ENCODE measurements around the gene ACTG2.
"Not testable (repeated sequence)": the region's sequence is repeated elsewhere in the genome, so short reads cannot be mapped to it uniquely, and the experiment has no call there.

Gene ACTG2

DNA sequence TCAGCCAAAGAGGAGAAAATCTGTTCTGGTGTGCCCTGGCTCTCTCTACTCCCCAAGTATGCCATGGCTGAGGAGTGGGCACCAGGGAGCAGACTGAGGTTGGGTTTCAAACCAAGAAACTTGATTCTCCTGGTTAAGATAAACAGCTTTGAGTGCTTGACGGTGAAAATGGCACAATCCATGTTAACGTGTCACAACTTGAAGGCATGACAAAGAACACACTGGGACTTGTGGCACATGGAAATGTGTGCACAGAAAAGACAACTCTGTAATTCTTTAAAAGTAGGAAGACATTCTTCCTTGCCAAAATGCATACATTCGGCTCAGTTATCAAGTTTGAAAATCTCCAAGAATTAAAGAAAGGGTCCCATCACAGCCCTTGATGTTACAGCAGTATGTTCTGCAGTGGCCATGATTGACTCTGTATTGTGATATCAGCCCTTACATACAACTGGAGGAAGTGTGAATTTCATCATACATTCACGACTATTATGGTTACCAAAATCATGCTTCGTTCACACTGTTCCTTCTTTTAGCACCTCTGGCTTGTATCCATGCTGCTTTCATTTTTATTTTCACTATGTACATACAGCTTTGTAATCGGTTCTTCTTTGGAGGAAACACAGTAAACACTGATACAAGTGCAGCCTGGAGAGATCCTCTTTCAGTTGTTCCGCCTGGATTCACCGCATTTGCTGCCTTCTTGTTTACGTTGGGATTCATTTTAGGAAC, 15.6 kb upstream of the ACTG2 start:
- ChIA-PET POLR2A (no interaction called here), CTCF (no interaction called here)
- no peak overlapping the region for H3K4me3 ChIP-seq (ENCODE audit: low read depth, low read length)
- TF ChIP-seq, protein P1, sequence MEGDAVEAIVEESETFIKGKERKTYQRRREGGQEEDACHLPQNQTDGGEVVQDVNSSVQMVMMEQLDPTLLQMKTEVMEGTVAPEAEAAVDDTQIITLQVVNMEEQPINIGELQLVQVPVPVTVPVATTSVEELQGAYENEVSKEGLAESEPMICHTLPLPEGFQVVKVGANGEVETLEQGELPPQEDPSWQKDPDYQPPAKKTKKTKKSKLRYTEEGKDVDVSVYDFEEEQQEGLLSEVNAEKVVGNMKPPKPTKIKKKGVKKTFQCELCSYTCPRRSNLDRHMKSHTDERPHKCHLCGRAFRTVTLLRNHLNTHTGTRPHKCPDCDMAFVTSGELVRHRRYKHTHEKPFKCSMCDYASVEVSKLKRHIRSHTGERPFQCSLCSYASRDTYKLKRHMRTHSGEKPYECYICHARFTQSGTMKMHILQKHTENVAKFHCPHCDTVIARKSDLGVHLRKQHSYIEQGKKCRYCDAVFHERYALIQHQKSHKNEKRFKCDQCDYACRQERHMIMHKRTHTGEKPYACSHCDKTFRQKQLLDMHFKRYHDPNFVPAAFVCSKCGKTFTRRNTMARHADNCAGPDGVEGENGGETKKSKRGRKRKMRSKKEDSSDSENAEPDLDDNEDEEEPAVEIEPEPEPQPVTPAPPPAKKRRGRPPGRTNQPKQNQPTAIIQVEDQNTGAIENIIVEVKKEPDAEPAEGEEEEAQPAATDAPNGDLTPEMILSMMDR (IDR thresholded peaks at IDR 0.05; ENCODE audit: insufficient read depth, low read length, missing control alignments) = no peak
- DNase-seq (ENCODE audit: low read depth, low spot score) = no peak

DNA sequence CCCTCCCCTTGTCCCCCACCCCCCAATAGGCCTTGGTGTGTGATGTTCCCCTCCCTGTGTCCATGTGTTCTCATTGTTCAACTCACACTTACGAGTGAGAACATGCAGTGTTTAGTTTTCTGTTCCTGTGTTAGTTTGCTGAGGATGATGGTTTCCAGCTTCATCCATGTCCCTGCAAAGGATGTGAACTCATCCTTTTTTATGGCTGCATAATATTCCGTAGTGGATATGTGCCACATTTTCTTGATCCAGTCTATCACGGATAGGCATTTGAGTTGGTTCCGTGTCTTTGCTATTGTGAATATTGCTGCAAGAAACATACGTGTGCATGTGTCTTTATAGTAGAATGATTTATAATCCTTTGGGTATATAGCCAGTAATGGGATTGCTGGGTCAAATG, 14.8 kb upstream of the ACTG2 start:
- POLR2A ChIA-PET; DNase-seq (ENCODE audit: low read depth, low spot score); CTCF ChIA-PET; H3K4me3 ChIP-seq (ENCODE audit: low read depth, low read length): not testable (repeated sequence)

DNA sequence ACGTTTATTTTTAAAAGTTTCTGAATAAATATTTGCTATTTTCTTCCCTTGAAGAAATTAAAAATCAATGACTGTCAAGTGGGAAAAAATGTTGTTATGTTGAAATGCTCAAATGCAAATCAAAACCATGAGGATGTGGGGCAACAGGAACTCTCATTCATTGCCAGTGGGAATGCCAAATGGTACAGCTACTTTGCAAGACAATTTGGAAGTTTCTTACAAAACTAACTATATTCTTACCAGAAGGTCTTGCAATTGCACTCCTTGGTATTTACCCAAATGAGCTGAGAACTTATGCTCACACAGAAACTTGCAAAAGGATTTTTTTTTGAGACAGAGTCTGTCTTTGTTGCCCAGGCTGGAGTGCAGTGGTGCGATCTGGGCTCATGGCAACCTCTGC, 7.4 kb upstream of the ACTG2 start:
- TF ChIP-seq, protein P1 (IDR thresholded peaks at IDR 0.05; ENCODE audit: insufficient read depth, low read length, missing control alignments) = no peak
- H3K4me3 ChIP-seq (ENCODE audit: low read depth, low read length) = no peak overlapping the region
- ChIA-PET POLR2A (no interaction called here), CTCF (no interaction called here)
- DNase-seq (ENCODE audit: low read depth, low spot score) = no peak

DNA sequence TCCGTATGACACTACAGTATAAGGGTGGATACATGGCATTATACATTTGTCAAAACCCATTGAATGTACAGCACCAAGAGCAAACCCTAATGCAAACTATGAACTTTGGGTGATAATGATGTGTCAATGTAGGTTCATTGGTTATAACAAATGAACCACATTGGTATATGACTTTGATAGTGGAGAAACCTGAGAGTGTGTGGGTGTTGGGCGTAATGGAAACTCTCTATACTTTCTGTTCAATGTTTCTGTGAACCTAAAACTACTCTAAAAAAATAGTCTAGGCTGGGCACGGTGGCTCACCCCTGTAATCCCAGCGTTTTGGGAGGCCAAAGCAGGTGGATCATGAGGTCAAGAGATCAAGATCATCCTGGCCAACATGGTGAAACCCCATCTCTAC, 6.5 kb upstream of the ACTG2 start:
- TF ChIP-seq, protein P1 (IDR thresholded peaks at IDR 0.05; ENCODE audit: insufficient read depth, low read length, missing control alignments) = no peak
- no peak overlapping the region for H3K4me3 ChIP-seq (ENCODE audit: low read depth, low read length)
- ChIA-PET POLR2A (no interaction called here), CTCF (no interaction called here)
- no peak for DNase-seq (ENCODE audit: low read depth, low spot score)

DNA sequence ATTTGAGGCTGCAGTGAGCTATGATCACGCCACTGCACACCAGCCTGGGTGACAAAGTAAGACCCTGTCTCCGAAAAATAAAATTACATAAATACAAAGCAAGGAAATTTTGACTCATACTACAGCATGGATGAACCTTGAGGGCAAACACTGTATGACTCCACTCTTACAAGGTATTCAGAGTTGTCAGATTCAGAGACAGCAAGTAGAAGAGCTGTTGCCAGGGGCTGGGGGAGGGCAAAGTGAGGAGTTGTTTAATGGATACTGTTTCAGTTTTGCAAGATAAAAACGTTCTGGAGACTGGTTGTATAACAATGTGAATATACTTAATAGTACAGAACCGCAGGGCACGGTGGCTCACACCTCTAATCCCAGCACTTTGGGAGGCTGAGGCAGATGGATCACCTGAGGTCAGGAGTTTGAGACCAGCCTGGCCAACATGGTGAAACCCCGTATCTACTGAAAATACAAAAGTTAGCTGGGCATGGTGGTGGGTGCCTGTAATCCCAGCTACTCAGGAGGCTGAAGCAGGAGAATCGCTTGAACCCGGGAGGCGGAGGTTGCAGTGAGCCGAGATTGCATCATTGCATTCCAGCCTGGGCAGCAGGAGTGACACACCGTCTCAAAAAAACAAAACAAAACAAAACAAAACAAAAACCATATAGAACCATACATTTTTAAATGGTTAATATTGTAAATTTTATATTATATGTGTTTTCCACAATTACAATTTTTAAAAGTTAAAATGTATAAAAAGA, 5.0 kb upstream of the ACTG2 start:
- POLR2A ChIA-PET; CTCF ChIA-PET; H3K4me3 ChIP-seq (ENCODE audit: low read depth, low read length); DNase-seq (ENCODE audit: low read depth, low spot score): not testable (repeated sequence)

DNA sequence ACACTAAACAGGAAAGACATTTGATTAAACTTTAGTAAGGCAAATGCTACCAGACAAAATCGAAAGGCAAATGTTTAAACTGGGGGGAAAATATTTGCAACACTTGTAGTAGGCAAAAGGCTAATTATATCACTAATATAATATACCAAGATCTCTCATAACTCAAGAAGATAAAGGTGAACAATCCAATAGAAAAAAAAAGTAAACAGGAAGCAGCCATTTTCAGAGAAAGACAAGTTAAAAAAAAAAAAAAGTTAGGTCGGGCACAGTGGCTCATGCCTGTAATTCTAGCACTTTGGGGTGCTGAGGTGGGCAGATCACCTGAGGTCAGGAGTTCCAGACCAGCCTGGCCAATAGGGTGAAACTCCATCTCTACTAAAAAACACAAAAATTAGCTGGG, 4.4 kb upstream of the ACTG2 start:
- TF ChIP-seq, protein P1 (IDR thresholded peaks at IDR 0.05; ENCODE audit: insufficient read depth, low read length, missing control alignments) = no peak
- ChIA-PET CTCF (no interaction called here), POLR2A (no interaction called here)
- no peak for DNase-seq (ENCODE audit: low read depth, low spot score)
- H3K4me3 ChIP-seq (ENCODE audit: low read depth, low read length) = no peak overlapping the region

DNA sequence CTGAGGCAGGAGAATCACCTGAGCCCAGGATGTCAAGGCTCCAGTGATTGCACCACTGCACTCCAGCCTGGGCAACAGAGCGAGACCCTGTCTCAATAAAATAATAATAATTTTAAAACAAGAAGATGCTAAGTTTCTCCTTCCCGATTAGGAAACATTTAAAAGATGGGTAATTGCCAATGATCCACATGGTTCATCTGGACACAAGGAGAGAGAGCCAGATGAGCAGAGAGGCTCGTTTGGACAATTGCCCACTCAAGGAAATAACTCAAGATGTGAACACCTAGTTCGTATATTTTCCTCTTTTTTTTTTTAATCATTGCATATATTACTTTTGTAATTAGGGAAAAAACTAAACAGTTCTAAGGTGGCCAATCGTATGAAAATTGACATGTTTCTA, 3.6 kb upstream of the ACTG2 start:
- H3K4me3 ChIP-seq (ENCODE audit: low read depth, low read length) = no peak overlapping the region
- POLR2A ChIA-PET = no interaction called here
- no peak for DNase-seq (ENCODE audit: low read depth, low spot score)
- CTCF ChIA-PET = no interaction called here
- TF ChIP-seq, protein P1 (IDR thresholded peaks at IDR 0.05; ENCODE audit: insufficient read depth, low read length, missing control alignments) = no peak

Measured in AG04449 (cell line).